ENCODE results near the gene RIT2.

Gene RIT2

GRCh38 chr18:42921226-42921737 lies 194.2 kb downstream of the RIT2 start:
- H3K27me3 ChIP-seq (ENCODE audit: insufficient read depth, poor library complexity, severe bottlenecking), result no peaks in the 10 kb centered on the region
- no peak for DNase-seq (ENCODE audit: low read depth in 1 of 2, low spot score in 1 of 2)
- H3K4me3 ChIP-seq (replicated peaks; ENCODE audit: insufficient read depth, low read length), result no peak overlapping the region
- TF ChIP-seq GABPA (IDR thresholded peaks at IDR 0.05; ENCODE audit: low read depth), result no peak
- TF ChIP-seq CTCF (IDR thresholded peaks at IDR 0.05; ENCODE audit: insufficient read depth, low read length), result no peak
- TF ChIP-seq POLR2AphosphoS5 (IDR thresholded peaks at IDR 0.05; ENCODE audit: low read depth), result no peak
- H3K27ac ChIP-seq (replicated peaks), result no peak overlapping the region

- Histone ChIP-seq H3K27ac (replicated peaks) (no peak overlapping the region), H3K4me3 (replicated peaks; ENCODE audit: insufficient read depth, low read length) (no peak overlapping the region), H3K27me3 (ENCODE audit: insufficient read depth, poor library complexity, severe bottlenecking) (no peaks in the 10 kb centered on the region)
- DNase-seq (ENCODE audit: low read depth in 1 of 2, low spot score in 1 of 2), result no peak
- TF ChIP-seq GABPA (IDR thresholded peaks at IDR 0.05; ENCODE audit: low read depth), result no peak
- TF ChIP-seq CTCF (IDR thresholded peaks at IDR 0.05; ENCODE audit: insufficient read depth, low read length), result no peak
- no peak for TF ChIP-seq REST (IDR thresholded peaks at IDR 0.05; ENCODE audit: insufficient replicate concordance, low read depth)
- no peak for TF ChIP-seq POLR2AphosphoS5 (IDR thresholded peaks at IDR 0.05; ENCODE audit: low read depth)
- TF ChIP-seq SPI1 (IDR thresholded peaks at IDR 0.05; ENCODE audit: borderline replicate concordance, low read depth), result no peak
These were observed 194.9 kb downstream of the RIT2 start for GRCh38 chr18:42920621-42921020.

GRCh38 chr18:42915299-42915698 lies 200.2 kb downstream of the RIT2 start:
- DNase-seq (ENCODE audit: low read depth in 1 of 2, low spot score in 1 of 2), result no peak
- no peak overlapping the region for H3K27ac ChIP-seq (replicated peaks)
- H3K27me3 ChIP-seq (ENCODE audit: insufficient read depth, poor library complexity, severe bottlenecking), result no peaks in the 10 kb centered on the region
- H3K4me3 ChIP-seq (replicated peaks; ENCODE audit: insufficient read depth, low read length), result no peak overlapping the region
- no peak for TF ChIP-seq GABPA (IDR thresholded peaks at IDR 0.05; ENCODE audit: low read depth)
- no peak for TF ChIP-seq CTCF (IDR thresholded peaks at IDR 0.05; ENCODE audit: insufficient read depth, low read length)
- no peak for TF ChIP-seq REST (IDR thresholded peaks at IDR 0.05; ENCODE audit: insufficient replicate concordance, low read depth)
- TF ChIP-seq POLR2AphosphoS5 (IDR thresholded peaks at IDR 0.05; ENCODE audit: low read depth), result no peak
- no peak for TF ChIP-seq SPI1 (IDR thresholded peaks at IDR 0.05; ENCODE audit: borderline replicate concordance, low read depth)

- Histone ChIP-seq H3K27ac (replicated peaks) (no peak overlapping the region), H3K27me3 (ENCODE audit: insufficient read depth, poor library complexity, severe bottlenecking) (no peaks in the 10 kb centered on the region), H3K4me3 (replicated peaks; ENCODE audit: insufficient read depth, low read length) (no peak overlapping the region)
- TF ChIP-seq REST (IDR thresholded peaks at IDR 0.05; ENCODE audit: insufficient replicate concordance, low read depth) (no peak), GABPA (IDR thresholded peaks at IDR 0.05; ENCODE audit: low read depth) (no peak), CTCF (IDR thresholded peaks at IDR 0.05; ENCODE audit: insufficient read depth, low read length) (no peak), POLR2AphosphoS5 (IDR thresholded peaks at IDR 0.05; ENCODE audit: low read depth) (no peak), SPI1 (IDR thresholded peaks at IDR 0.05; ENCODE audit: borderline replicate concordance, low read depth) (no peak)
- no peak for DNase-seq (ENCODE audit: low read depth in 1 of 2, low spot score in 1 of 2)
These were observed 201.0 kb downstream of the RIT2 start for GRCh38 chr18:42914476-42914875.

Data from HL-60 (cell line).